SK-N-SH treated with all-trans-retinoic acid at 6 μM for 48 hours (cell line): ENCODE measurements around the gene CEP78.

Experiments used
- ATAC-seq: fragments of 200-7000 bp; cut with Tn5 transposase; 3 replicates; pipeline ENCODE4 v1.9.1; 2020; ENCODE audit warnings: mild to moderate bottlenecking, moderate library complexity
- ARNTL ChIP-seq: fragments of 450-650 bp; formaldehyde crosslinking; IDR thresholded peaks from 2 replicates; pipeline ENCODE4 v1.5.0; 2020; ENCODE audit warnings: low read depth, mild to moderate bottlenecking, moderate library complexity, borderline replicate concordance
- BACH2 ChIP-seq: fragments of 250-450 bp; sonication (Bioruptor Pico); IDR thresholded peaks from 2 replicates; pipeline ENCODE4 v1.9.0; 2021; ENCODE audit warnings: mild to moderate bottlenecking, borderline replicate concordance
- CREB5 ChIP-seq: fragments of 250-450 bp; sonication (Bioruptor Pico); IDR thresholded peaks from 2 replicates; pipeline ENCODE4 v1.5.1; 2020; ENCODE audit warnings: low read depth, mild to moderate bottlenecking, moderate library complexity
- CSDC2 ChIP-seq: fragments of 250-450 bp; sonication (Bioruptor Pico); IDR thresholded peaks from 2 replicates; pipeline ENCODE4 v1.5.0; 2020; ENCODE audit warnings: mild to moderate bottlenecking, moderate library complexity
- CSRNP3 ChIP-seq: fragments of 250-450 bp; sonication (Bioruptor Pico); IDR thresholded peaks from 2 replicates; pipeline ENCODE4 v1.5.1; 2021; ENCODE audit warnings: mild to moderate bottlenecking, moderate library complexity
- ESRRG ChIP-seq: fragments of 250-450 bp; sonication (Bioruptor Pico); IDR thresholded peaks from 2 replicates; pipeline ENCODE4 v1.6.1; 2021; ENCODE audit warnings: mild to moderate bottlenecking
- GLIS3 ChIP-seq: fragments of 250-450 bp; sonication (Bioruptor Pico); IDR thresholded peaks from 2 replicates; pipeline ENCODE4 v1.5.0; 2020; ENCODE audit warnings: mild to moderate bottlenecking, moderate library complexity
- ISL1 ChIP-seq: fragments of 250-450 bp; sonication (Bioruptor Pico); IDR thresholded peaks from 2 replicates; pipeline ENCODE4 v2.1.2; 2022; ENCODE audit warnings: mild to moderate bottlenecking, moderate library complexity
- OSR1 ChIP-seq: fragments of 250-450 bp; sonication (Bioruptor Pico); IDR thresholded peaks from 2 replicates; pipeline ENCODE4 v1.8.0; 2022; ENCODE audit warnings: moderate library complexity, mild to moderate bottlenecking, inconsistent platforms
- RARB ChIP-seq: fragments of 250-450 bp; sonication (Bioruptor Pico); IDR thresholded peaks from 2 replicates; pipeline ENCODE4 v1.8.0; 2021; ENCODE audit warnings: mild to moderate bottlenecking, moderate library complexity
- TCF4 ChIP-seq: fragments of 250-450 bp; sonication (Bioruptor Pico); IDR thresholded peaks from 2 replicates; pipeline ENCODE4 v1.8.0; 2021; ENCODE audit warnings: mild to moderate bottlenecking, moderate library complexity, borderline replicate concordance
- TOX ChIP-seq: fragments of 250-450 bp; sonication (Bioruptor Pico); IDR thresholded peaks from 2 replicates; pipeline ENCODE4 v1.8.0; 2021; ENCODE audit warnings: mild to moderate bottlenecking, moderate library complexity, borderline replicate concordance
- TSHZ2 ChIP-seq: fragments of 250-450 bp; sonication (Bioruptor Pico); IDR thresholded peaks from 2 replicates; pipeline ENCODE4 v1.5.0; 2020; ENCODE audit warnings: mild to moderate bottlenecking, moderate library complexity
- ZC3H10 ChIP-seq: fragments of 250-450 bp; sonication (Bioruptor Pico); IDR thresholded peaks from 2 replicates; pipeline ENCODE4 v1.5.1; 2021; ENCODE audit warnings: mild to moderate bottlenecking, moderate library complexity
- ZFP3 ChIP-seq: fragments of 250-450 bp; sonication (Bioruptor Pico); IDR thresholded peaks from 2 replicates; pipeline ENCODE4 v1.5.0; 2020; ENCODE audit warnings: mild to moderate bottlenecking, moderate library complexity
- ZFP30 ChIP-seq: fragments of 450-650 bp; formaldehyde crosslinking; IDR thresholded peaks from 2 replicates; pipeline ENCODE4 v1.5.0; 2022; ENCODE audit warnings: mild to moderate bottlenecking, moderate library complexity
- ZNF565 ChIP-seq: fragments of 450-650 bp; formaldehyde crosslinking; conservative IDR thresholded peaks from 2 replicates; pipeline ENCODE4 v1.5.0; 2020; ENCODE audit warnings: low read depth, mild to moderate bottlenecking, moderate library complexity
- TF ChIP-seq, protein P1 (sequence below): fragments of 250-450 bp; sonication (Bioruptor Pico); IDR thresholded peaks from 2 replicates; pipeline ENCODE4 v1.8.0; 2021; ENCODE audit warnings: low read depth, mild to moderate bottlenecking, moderate library complexity, borderline replicate concordance
- TF ChIP-seq, protein P2 (sequence below): fragments of 250-450 bp; sonication (Bioruptor Pico); IDR thresholded peaks from 2 replicates; pipeline ENCODE4 v1.8.0; 2020; ENCODE audit warnings: mild to moderate bottlenecking, moderate library complexity, borderline replicate concordance

CEP78 gene

GRCh38 chr9:78252616-78253015 is 16.7 kb downstream of the CEP78 start:
- no peak for TF ChIP-seq CREB5
- TF ChIP-seq, protein P1, sequence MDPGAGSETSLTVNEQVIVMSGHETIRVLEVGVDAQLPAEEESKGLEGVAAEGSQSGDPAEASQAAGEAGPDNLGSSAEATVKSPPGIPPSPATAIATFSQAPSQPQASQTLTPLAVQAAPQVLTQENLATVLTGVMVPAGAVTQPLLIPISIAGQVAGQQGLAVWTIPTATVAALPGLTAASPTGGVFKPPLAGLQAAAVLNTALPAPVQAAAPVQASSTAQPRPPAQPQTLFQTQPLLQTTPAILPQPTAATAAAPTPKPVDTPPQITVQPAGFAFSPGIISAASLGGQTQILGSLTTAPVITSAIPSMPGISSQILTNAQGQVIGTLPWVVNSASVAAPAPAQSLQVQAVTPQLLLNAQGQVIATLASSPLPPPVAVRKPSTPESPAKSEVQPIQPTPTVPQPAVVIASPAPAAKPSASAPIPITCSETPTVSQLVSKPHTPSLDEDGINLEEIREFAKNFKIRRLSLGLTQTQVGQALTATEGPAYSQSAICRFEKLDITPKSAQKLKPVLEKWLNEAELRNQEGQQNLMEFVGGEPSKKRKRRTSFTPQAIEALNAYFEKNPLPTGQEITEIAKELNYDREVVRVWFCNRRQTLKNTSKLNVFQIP (CRISPR knock-in tag), result no peak
- TF ChIP-seq, all 23 proteins: peak for 0
- no peak for ATAC-seq

DNA sequence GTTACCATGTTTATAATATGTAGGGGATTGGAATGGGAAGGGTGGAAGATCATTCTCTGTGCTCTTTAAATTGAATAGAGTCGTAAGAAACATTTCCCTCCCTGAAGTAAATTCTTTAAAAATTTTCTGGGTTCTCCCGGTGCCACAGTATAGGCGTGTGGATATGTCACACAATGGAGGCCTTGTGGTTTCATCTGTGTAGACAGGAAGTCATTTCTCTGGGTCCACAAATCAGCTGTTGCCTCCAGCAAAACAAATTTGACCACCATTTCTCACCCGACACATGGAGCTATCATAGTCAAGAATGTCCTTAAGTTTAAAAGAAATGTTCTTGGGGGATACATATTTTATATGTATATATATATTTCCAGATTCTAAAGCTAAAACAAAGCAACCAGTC is 17.4 kb downstream of the CEP78 start:
- ATAC-seq, result no peak
- TF ChIP-seq ZNF565 (no peak), CSDC2 (CRISPR knock-in tag) (no peak), ZFP3 (CRISPR knock-in tag) (no peak), ZC3H10 (no peak), BACH2 (no peak), RARB (no peak), TCF4 (no peak), TOX (CRISPR knock-in tag) (no peak), ESRRG (CRISPR knock-in tag) (no peak), ARNTL (no peak), TSHZ2 (no peak), OSR1 (CRISPR knock-in tag) (no peak)
- TF ChIP-seq, protein P1 (CRISPR knock-in tag), result no peak
- TF ChIP-seq, all 23 proteins: peak for 0

- TF ChIP-seq TSHZ2 (no peak), TOX (CRISPR knock-in tag) (no peak), GLIS3 (CRISPR knock-in tag) (no peak), OSR1 (CRISPR knock-in tag) (no peak), ESRRG (CRISPR knock-in tag) (no peak), TCF4 (no peak), CREB5 (no peak), CSRNP3 (CRISPR knock-in tag) (no peak), CSDC2 (CRISPR knock-in tag) (no peak), ISL1 (CRISPR knock-in tag) (no peak), ZC3H10 (no peak), ZFP30 (no peak), BACH2 (no peak)
- TF ChIP-seq, protein P1 (CRISPR knock-in tag), result no peak
- TF ChIP-seq, protein P2, sequence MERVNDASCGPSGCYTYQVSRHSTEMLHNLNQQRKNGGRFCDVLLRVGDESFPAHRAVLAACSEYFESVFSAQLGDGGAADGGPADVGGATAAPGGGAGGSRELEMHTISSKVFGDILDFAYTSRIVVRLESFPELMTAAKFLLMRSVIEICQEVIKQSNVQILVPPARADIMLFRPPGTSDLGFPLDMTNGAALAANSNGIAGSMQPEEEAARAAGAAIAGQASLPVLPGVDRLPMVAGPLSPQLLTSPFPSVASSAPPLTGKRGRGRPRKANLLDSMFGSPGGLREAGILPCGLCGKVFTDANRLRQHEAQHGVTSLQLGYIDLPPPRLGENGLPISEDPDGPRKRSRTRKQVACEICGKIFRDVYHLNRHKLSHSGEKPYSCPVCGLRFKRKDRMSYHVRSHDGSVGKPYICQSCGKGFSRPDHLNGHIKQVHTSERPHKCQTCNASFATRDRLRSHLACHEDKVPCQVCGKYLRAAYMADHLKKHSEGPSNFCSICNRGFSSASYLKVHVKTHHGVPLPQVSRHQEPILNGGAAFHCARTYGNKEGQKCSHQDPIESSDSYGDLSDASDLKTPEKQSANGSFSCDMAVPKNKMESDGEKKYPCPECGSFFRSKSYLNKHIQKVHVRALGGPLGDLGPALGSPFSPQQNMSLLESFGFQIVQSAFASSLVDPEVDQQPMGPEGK, result no peak
- TF ChIP-seq, all 23 proteins: peak for 0
- peak; percentile 57; the same call in 2 of the 3 replicates for ATAC-seq
Measured at GRCh38 chr9:78261403-78262001, 25.6 kb downstream of the CEP78 start.
